Naive thymus-derived CD4-positive, alpha-beta T cell (primary cell): Measurements from ENCODE around the gene DHX15. TPM values are rescaled to one million over a fixed set of nuclear protein-coding genes. Genes with fewer than 3 reads are reported as not detected.

Source experiments
- ATAC-seq: fragments of 150-1000 bp; cut with Tn5 transposase; 2 replicates; pipeline ENCODE4 v1.10.0; 2021; ENCODE audit warnings: mild to moderate bottlenecking, moderate library complexity
- CTCF ChIA-PET: fragments of 350-600 bp; sonication (Branson Sonifier 250); formaldehyde crosslinking; loops from one replicate; lab custom pipeline; 2021; ENCODE audit warnings: antibody characterized with exemption; lab: Charles Lee
- POLR2A ChIA-PET: fragments of 350-600 bp; sonication (Branson Sonifier 250); formaldehyde crosslinking; loops from one replicate; lab custom pipeline; 2021; ENCODE audit warnings: antibody characterized with exemption, inconsistent platforms; lab: Charles Lee
- DNase-seq, 9 donors: peaks; one replicate each; pipeline versions ENCODE4 v3.0.0 to v3.0.0-alpha.2; 2020 to 2022; ENCODE audit warnings: mixed read lengths in 1 of 9
- H3K27ac ChIP-seq: one replicate; pipeline ENCODE4 v1.7.0; 2013; ENCODE audit warnings: mild to moderate bottlenecking, low read depth, low read length, moderate library complexity
- H3K27me3 ChIP-seq, 2 donors: one replicate each; pipeline ENCODE4 v1.7.0; 2013; ENCODE audit warnings: low read length in 2 of 2, mild to moderate bottlenecking in 2 of 2, moderate library complexity in 2 of 2; ENCODE audit not compliant: control insufficient read depth in 2 of 2, insufficient read depth in 2 of 2
- H3K36me3 ChIP-seq, 3 experiments: 1 replicate in 2 of 3; 2 replicates in 1 of 3; pipeline ENCODE4 v1.7.0; 2013; ENCODE audit warnings: low read length in 3 of 3, mild to moderate bottlenecking in 3 of 3, moderate library complexity in 1 of 3; ENCODE audit not compliant: insufficient read depth in 3 of 3, control insufficient read depth in 2 of 3
- H3K4me1 ChIP-seq, 2 donors: one replicate each; pipeline ENCODE4 v1.7.0; 2013; ENCODE audit warnings: low read length in 2 of 2, mild to moderate bottlenecking in 2 of 2, moderate library complexity in 1 of 2; ENCODE audit not compliant: control insufficient read depth in 2 of 2, insufficient read depth in 2 of 2
- H3K4me3 ChIP-seq: 2 replicates; pipeline ENCODE4 v1.7.0; 2013; ENCODE audit warnings: mild to moderate bottlenecking, low read length
- H3K9me3 ChIP-seq, 3 experiments: 1 replicate in 2 of 3; 2 replicates in 1 of 3; pipeline ENCODE4 v1.7.0; 2013; ENCODE audit warnings: low read length in 3 of 3; ENCODE audit not compliant: control insufficient read depth in 2 of 3
- H3K27ac Mint-ChIP-seq, 9 donors: one replicate each; pipeline ENCODE4 v1.8.0; 2020 to 2022; ENCODE audit warnings: mixed read lengths in 9 of 9, mild to moderate bottlenecking in 8 of 9, moderate library complexity in 5 of 9, inconsistent platforms in 2 of 9
- H3K27me3 Mint-ChIP-seq, 5 donors: one replicate each; pipeline ENCODE4 v1.8.0; 2021 to 2022; ENCODE audit warnings: mixed read lengths in 5 of 5, mild to moderate bottlenecking in 1 of 5
- H3K36me3 Mint-ChIP-seq, 5 donors: one replicate each; pipeline ENCODE4 v1.8.0; 2020 to 2022; ENCODE audit warnings: mixed read lengths in 5 of 5, mild to moderate bottlenecking in 3 of 5, inconsistent platforms in 1 of 5
- H3K4me1 Mint-ChIP-seq, 7 donors: one replicate each; pipeline ENCODE4 v1.8.0; 2020 to 2022; ENCODE audit warnings: mixed read lengths in 7 of 7, mild to moderate bottlenecking in 3 of 7, inconsistent platforms in 1 of 7
- H3K4me3 Mint-ChIP-seq, 10 donors: one replicate each; pipeline ENCODE4 v1.8.0; 2020 to 2022; ENCODE audit warnings: mild to moderate bottlenecking in 10 of 10, mixed read lengths in 10 of 10, moderate library complexity in 6 of 10, inconsistent platforms in 2 of 10
- H3K9me3 Mint-ChIP-seq, 11 donors: one replicate each; pipeline ENCODE4 v1.8.0; 2020 to 2022; ENCODE audit warnings: mixed read lengths in 11 of 11, mild to moderate bottlenecking in 4 of 11, inconsistent platforms in 1 of 11, moderate library complexity in 1 of 11
- intact Hi-C, 2 donors: fragments of 100-400 bp; cut with micrococcal nuclease; formaldehyde crosslinking; loops; one replicate each; pipeline ENCODE4 v1.15.1; 2023
- polyA plus RNA-seq, 2 donors: library from polyadenylated mRNA; unstranded; fragments of 300-500 nt; fragmentation: Illumina TruSeq; gene quantifications; one replicate each; pipeline ENCODE4 v1.2.3, GENCODE V29; 2021
- total RNA-seq, 6 experiments: library from RNA in 5 of 6; stranded (reverse) in 5 of 6; gene quantifications; 1 replicate in 5 of 6; 2 replicates in 1 of 6; pipeline ENCODE4 v1.2.3 and lab custom pipeline; 2021 to 2026

The DHX15 gene
- total and polyA plus RNA-seq, 7 experiments from 2014 or later: 44.5 to 186 (median 139) TPM

DNA sequence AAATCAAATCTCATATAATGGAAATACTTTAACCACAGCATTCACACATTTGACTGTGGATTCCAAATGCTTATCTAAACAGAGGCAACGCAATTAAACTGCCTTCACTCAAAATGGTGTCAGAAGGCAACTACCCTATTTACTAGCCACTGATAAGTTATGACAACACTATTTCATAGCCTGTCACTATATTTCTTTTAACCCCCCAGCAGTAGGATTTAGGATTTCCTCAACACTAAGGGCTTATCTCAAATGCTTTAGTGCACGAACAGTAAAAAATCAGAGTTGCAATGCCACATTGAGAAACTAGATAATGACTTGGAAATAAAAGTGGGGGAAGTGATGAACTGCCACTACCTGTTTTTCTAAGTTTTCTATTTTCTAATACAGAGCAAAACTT, 66.7 kb downstream of the DHX15 start:
- no peaks in the 10 kb centered on the region for H3K9me3 ChIP-seq
- peaks cover 2 to 20% (median 7%) of the 10 kb centered on the region in 7 donors for H3K4me1 Mint-ChIP-seq
- intact Hi-C loops: no loop called here
- no peak for DNase-seq
- H3K27me3 Mint-ChIP-seq: no peaks in the 10 kb centered on the region
- ChIA-PET CTCF (no interaction called here), POLR2A (no interaction called here)
- no peaks in the 10 kb centered on the region for H3K4me1 ChIP-seq
- no peak overlapping the region for H3K27ac Mint-ChIP-seq
- no peaks in the 10 kb centered on the region for H3K9me3 Mint-ChIP-seq
- no peaks in the 10 kb centered on the region for H3K27me3 ChIP-seq
- no peak overlapping the region for H3K4me3 Mint-ChIP-seq
- H3K27ac ChIP-seq: no peak overlapping the region
- H3K36me3 Mint-ChIP-seq: peaks cover 2 to 45% (median 34%) of the 10 kb centered on the region in 5 donors
- H3K36me3 ChIP-seq: peaks cover 0 to 13% (median 6%) of the 10 kb centered on the region in 3 experiments
- ATAC-seq: no peak
- no peak overlapping the region for H3K4me3 ChIP-seq

DNA sequence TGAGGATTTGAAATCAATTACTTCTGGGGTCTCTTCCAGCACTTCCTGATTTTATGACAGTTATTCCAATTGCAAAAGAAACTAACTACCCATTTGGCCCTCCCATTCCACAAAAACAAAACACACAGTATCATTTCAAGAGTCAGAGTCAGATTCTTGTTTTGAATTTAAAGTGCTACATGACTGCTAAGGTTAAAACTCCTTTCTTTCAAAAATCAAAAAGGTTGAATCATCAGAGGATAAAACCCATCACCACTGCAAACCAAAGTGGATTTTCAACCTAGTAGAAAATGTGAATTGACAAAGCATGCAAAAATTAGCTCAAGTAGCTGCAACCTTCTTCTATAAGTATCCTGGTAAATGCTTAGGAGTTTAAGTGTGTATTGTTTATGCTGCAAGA, 67.4 kb downstream of the DHX15 start:
- Histone ChIP-seq H3K27me3 (no peaks in the 10 kb centered on the region), H3K9me3 (no peaks in the 10 kb centered on the region), H3K4me1 (no peaks in the 10 kb centered on the region), H3K27ac (no peak overlapping the region), H3K36me3 (peaks cover 0 to 9% (median 6%) of the 10 kb centered on the region in 3 experiments), H3K4me3 (no peak overlapping the region)
- no peak overlapping the region for H3K4me3 Mint-ChIP-seq
- H3K4me1 Mint-ChIP-seq: peaks cover 0 to 16% (median 5%) of the 10 kb centered on the region in 7 donors
- ATAC-seq: no peak
- no peak for DNase-seq
- H3K27me3 Mint-ChIP-seq: no peaks in the 10 kb centered on the region
- intact Hi-C loops: no loop called here
- no peak overlapping the region for H3K27ac Mint-ChIP-seq
- POLR2A ChIA-PET: no interaction called here
- peaks cover 0 to 38% (median 27%) of the 10 kb centered on the region in 5 donors for H3K36me3 Mint-ChIP-seq
- CTCF ChIA-PET: no interaction called here
- no peaks in the 10 kb centered on the region for H3K9me3 Mint-ChIP-seq

DNA sequence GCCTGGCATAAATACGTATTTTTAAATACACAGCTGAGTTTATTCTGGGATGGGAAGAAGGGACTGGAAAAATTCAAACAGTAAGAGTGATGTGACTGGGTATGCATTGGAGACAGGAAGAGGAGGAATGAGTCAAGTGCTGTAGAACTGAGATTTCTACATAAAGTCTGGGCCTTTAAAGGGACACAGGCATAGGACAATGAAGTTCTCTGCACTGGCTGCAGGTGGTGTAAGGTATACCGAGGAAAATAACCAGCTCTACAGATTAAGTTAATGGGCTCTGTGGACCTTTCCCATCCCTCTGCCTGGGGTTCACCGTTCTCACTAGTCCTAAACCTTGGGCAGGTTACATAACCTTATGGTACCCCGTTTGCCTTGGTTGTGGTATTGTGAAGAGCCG, 68.7 kb downstream of the DHX15 start:
- no peaks in the 10 kb centered on the region for H3K9me3 Mint-ChIP-seq
- Histone ChIP-seq H3K27ac (no peak overlapping the region), H3K36me3 (peaks cover 0 to 9% (median 6%) of the 10 kb centered on the region in 3 experiments), H3K4me1 (no peaks in the 10 kb centered on the region), H3K27me3 (no peaks in the 10 kb centered on the region), H3K4me3 (no peak overlapping the region), H3K9me3 (no peaks in the 10 kb centered on the region)
- ChIA-PET CTCF (no interaction called here), POLR2A (no interaction called here)
- H3K36me3 Mint-ChIP-seq: peaks cover 0 to 30% (median 23%) of the 10 kb centered on the region in 5 donors
- peaks cover 0 to 8% (median 0%) of the 10 kb centered on the region in 7 donors for H3K4me1 Mint-ChIP-seq
- intact Hi-C loops: no loop called here
- DNase-seq (no peak), ATAC-seq (no peak)
- peak overlapping the region in 1 of 9 donors; percentile 73 for H3K27ac Mint-ChIP-seq
- H3K4me3 Mint-ChIP-seq: peak overlapping the region in 1 of 10 donors; percentile 43
- H3K27me3 Mint-ChIP-seq: no peaks in the 10 kb centered on the region

GRCh38 chr4:24514808-24515207, 69.5 kb downstream of the DHX15 start:
- Histone ChIP-seq H3K9me3 (no peaks in the 10 kb centered on the region), H3K4me3 (no peak overlapping the region), H3K36me3 (peaks cover 0 to 6% (median 4%) of the 10 kb centered on the region in 3 experiments), H3K4me1 (no peaks in the 10 kb centered on the region), H3K27ac (no peak overlapping the region), H3K27me3 (no peaks in the 10 kb centered on the region)
- ChIA-PET POLR2A (no interaction called here), CTCF (no interaction called here)
- Mint-ChIP-seq H3K4me3 (no peak overlapping the region), H3K36me3 (peaks cover 0 to 26% (median 19%) of the 10 kb centered on the region in 5 donors), H3K4me1 (peaks cover 0 to 5% (median 0%) of the 10 kb centered on the region in 7 donors), H3K9me3 (no peaks in the 10 kb centered on the region), H3K27me3 (no peaks in the 10 kb centered on the region), H3K27ac (no peak overlapping the region)
- no peak for ATAC-seq
- no peak for DNase-seq
- intact Hi-C loops: no loop called here

DNA sequence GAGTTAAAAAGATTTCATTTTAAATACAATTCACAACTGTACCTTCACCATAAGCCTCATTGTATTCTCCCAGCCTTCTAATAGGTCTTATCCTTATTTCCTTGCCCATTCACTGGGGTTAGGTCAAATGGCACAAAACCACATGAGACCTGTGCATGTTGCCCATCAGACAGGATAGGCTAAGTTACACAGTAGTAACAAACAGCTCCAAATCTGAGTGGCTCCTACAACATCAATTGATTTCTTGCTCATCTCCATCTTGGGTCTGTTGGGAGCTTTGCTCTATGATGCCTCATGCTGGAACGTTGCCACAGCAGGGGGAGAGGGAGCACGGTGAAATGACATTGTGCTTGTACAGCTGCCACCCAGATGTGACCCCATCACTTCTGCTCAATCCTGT, 70.6 kb downstream of the DHX15 start:
- H3K36me3 Mint-ChIP-seq: peaks cover 0 to 25% (median 13%) of the 10 kb centered on the region in 5 donors
- H3K27ac ChIP-seq: no peak overlapping the region
- intact Hi-C loops: no loop called here
- no peak overlapping the region for H3K27ac Mint-ChIP-seq
- H3K4me1 ChIP-seq: no peaks in the 10 kb centered on the region
- CTCF ChIA-PET: no interaction called here
- H3K9me3 ChIP-seq: no peaks in the 10 kb centered on the region
- no peaks in the 10 kb centered on the region for H3K36me3 ChIP-seq
- H3K27me3 ChIP-seq: no peaks in the 10 kb centered on the region
- H3K4me3 Mint-ChIP-seq: no peak overlapping the region
- POLR2A ChIA-PET: interaction anchor here (0.7 kb wide), 1 partner anchor 459 kb away, joined by 3 read pairs; no protein-coding TSS in a partner anchor
- H3K4me3 ChIP-seq: no peak overlapping the region
- DNase-seq (no peak), ATAC-seq (no peak)
- no peaks in the 10 kb centered on the region for H3K27me3 Mint-ChIP-seq
- H3K4me1 Mint-ChIP-seq: no peaks in the 10 kb centered on the region
- no peaks in the 10 kb centered on the region for H3K9me3 Mint-ChIP-seq

DNA sequence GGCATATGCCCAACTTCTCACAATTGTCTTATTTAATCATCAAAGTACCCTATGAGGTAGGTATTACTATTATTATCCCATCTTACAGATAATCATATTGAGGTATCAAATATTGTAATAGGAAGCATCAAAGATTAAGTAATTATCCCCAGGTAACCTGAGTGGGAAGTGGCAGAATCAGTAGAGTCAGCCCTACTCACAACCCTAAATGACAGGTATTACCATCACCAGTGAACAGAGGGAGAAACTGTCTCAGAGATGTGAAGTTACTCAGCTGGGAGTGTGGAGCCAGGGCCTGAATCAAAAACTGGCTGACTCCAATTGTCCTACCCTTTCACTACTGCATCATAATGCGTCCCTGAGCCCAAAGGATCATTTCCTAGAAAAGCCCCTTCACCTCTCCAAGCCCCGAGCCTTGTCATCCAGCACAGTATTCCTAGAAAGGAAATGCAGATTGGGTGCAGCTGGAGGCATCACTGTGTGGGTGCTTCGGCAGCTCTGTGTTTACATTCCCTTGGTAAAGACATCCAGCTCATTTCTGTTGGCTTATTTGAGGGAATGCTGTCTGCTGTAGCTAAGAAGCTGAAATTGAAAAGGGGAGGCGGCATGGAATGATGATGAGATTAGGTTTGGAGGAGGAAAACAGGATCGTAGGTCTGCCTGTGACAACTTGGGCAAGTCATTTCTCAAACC, 72.8 kb downstream of the DHX15 start:
- no peaks in the 10 kb centered on the region for H3K27me3 Mint-ChIP-seq
- POLR2A ChIA-PET: no interaction called here
- no peaks in the 10 kb centered on the region for H3K9me3 ChIP-seq

DNA sequence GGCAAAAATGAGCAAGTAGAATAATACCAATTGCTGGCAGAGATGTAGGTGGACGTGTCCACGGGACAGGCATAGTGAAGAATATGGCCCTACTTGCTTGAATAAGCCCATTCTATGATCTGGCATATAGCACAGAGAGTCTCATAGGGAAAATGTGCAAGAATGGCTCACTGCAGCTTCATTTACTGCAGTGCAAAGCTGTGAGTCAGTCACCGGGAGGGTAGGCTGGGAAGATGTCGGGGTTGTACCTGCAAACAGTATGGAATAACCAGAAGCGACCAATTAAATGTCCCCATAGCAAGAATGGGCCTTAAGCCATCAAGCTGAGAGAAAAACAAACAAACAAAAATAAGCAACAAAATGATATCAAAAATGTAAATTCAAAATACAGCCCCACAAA, 74.3 kb downstream of the DHX15 start:
- Mint-ChIP-seq H3K9me3 (peaks cover 0 to 1% (median 0%) of the 10 kb centered on the region in 11 donors), H3K4me1 (no peaks in the 10 kb centered on the region), H3K27ac (peak overlapping the region in 1 of 9 donors; percentile 46), H3K27me3 (no peaks in the 10 kb centered on the region), H3K4me3 (no peak overlapping the region), H3K36me3 (peaks cover 0 to 13% (median 0%) of the 10 kb centered on the region in 5 donors)
- H3K27me3 ChIP-seq: no peaks in the 10 kb centered on the region
- ChIA-PET CTCF (no interaction called here), POLR2A (no interaction called here)
- no peaks in the 10 kb centered on the region for H3K36me3 ChIP-seq
- intact Hi-C loops: no loop called here
- no peaks in the 10 kb centered on the region for H3K4me1 ChIP-seq
- no peak for ATAC-seq
- no peak overlapping the region for H3K4me3 ChIP-seq
- no peak overlapping the region for H3K27ac ChIP-seq
- no peak for DNase-seq
- H3K9me3 ChIP-seq: no peaks in the 10 kb centered on the region

More for the DNA sequence above, 72.8 kb downstream of the DHX15 start:
- no peak overlapping the region for H3K27ac ChIP-seq
- H3K4me3 ChIP-seq: no peak overlapping the region
- no peaks in the 10 kb centered on the region for H3K27me3 ChIP-seq
- H3K4me1 Mint-ChIP-seq: no peaks in the 10 kb centered on the region
- no peak overlapping the region for H3K4me3 Mint-ChIP-seq
- CTCF ChIA-PET: no interaction called here
- peaks cover 0 to 17% (median 7%) of the 10 kb centered on the region in 5 donors for H3K36me3 Mint-ChIP-seq
- intact Hi-C loops: no loop called here
- H3K36me3 ChIP-seq: no peaks in the 10 kb centered on the region
- H3K27ac Mint-ChIP-seq: peak overlapping the region in 1 of 9 donors; percentile 8
- ATAC-seq (no peak), DNase-seq (no peak)
- peaks cover 0 to 1% (median 0%) of the 10 kb centered on the region in 11 donors for H3K9me3 Mint-ChIP-seq
- no peaks in the 10 kb centered on the region for H3K4me1 ChIP-seq
